GM19025 (cell line): ENCODE results near the gene FAM185A.
"Not testable (repeated sequence)": the region's sequence is repeated elsewhere in the genome, so short reads cannot be mapped to it uniquely, and the experiment has no call there.

ENCODE experiments used
- ATAC-seq: cut with Tn5 transposase; IDR thresholded peaks from one replicate; pipeline ENCODE4 v1.9.1; 2021; ENCODE audit warnings: mild to moderate bottlenecking, low read depth, moderate library complexity; ENCODE audit not compliant: unreplicated experiment

Gene FAM185A

GRCh38 chr7:102776217-102776616 is 27.4 kb downstream of the FAM185A start:
- not testable (repeated sequence) for ATAC-seq

GRCh38 chr7:102778663-102779062 is 29.9 kb downstream of the FAM185A start:
- not testable (repeated sequence) for ATAC-seq

- not testable (repeated sequence) for ATAC-seq
Measured at GRCh38 chr7:102780926-102781325, 32.1 kb downstream of the FAM185A start.

GRCh38 chr7:102788770-102789169 is 40.0 kb downstream of the FAM185A start:
- not testable (repeated sequence) for ATAC-seq

- ATAC-seq: not testable (repeated sequence)
Measured at GRCh38 chr7:102790364-102791100, 41.7 kb downstream of the FAM185A start.

- not testable (repeated sequence) for ATAC-seq
Measured at GRCh38 chr7:102791367-102791766, 42.6 kb downstream of the FAM185A start.

GRCh38 chr7:102791831-102792230 is 43.0 kb downstream of the FAM185A start:
- ATAC-seq: not testable (repeated sequence)

- not testable (repeated sequence) for ATAC-seq
Measured at GRCh38 chr7:102794567-102794966, 45.8 kb downstream of the FAM185A start.

- ATAC-seq: not testable (repeated sequence)
Measured at GRCh38 chr7:102795987-102796595, 47.3 kb downstream of the FAM185A start.

- no peak for ATAC-seq
Measured at GRCh38 chr7:102806613-102807012, 57.8 kb downstream of the FAM185A start.

- no peak for ATAC-seq
Measured at GRCh38 chr7:102810916-102811315, 62.1 kb downstream of the FAM185A start.

GRCh38 chr7:102811942-102812678 is 63.3 kb downstream of the FAM185A start:
- no peak for ATAC-seq

GRCh38 chr7:102813191-102814024 is 64.6 kb downstream of the FAM185A start:
- ATAC-seq: no peak

- ATAC-seq: no peak
Measured at GRCh38 chr7:102814025-102814471, 65.2 kb downstream of the FAM185A start.

GRCh38 chr7:102817616-102818573 is 69.1 kb downstream of the FAM185A start:
- ATAC-seq: no peak

GRCh38 chr7:102819151-102819550 is 70.4 kb downstream of the FAM185A start:
- no peak for ATAC-seq

- no peak for ATAC-seq
Measured at GRCh38 chr7:102821994-102822747, 73.4 kb downstream of the FAM185A start.

- no peak for ATAC-seq
Measured at GRCh38 chr7:102823390-102824119, 74.8 kb downstream of the FAM185A start.
